Measurements from ENCODE around the gene NBL1. TPM values are rescaled to one million over a fixed set of nuclear protein-coding genes. Genes with fewer than 3 reads are reported as not detected.

Gene NBL1
- total and polyA plus RNA-seq, 2 of the 4 experiments (the other 2 are of a cell fraction), result 14.0 to 54.2 TPM

GRCh38 chr1:19654886-19655717 is 11.0 kb downstream of the NBL1 start (continued):
- TF ChIP-seq POLR2A (IDR thresholded peaks at IDR 0.05; ENCODE audit: low read depth, low read length), result no peak

DNA sequence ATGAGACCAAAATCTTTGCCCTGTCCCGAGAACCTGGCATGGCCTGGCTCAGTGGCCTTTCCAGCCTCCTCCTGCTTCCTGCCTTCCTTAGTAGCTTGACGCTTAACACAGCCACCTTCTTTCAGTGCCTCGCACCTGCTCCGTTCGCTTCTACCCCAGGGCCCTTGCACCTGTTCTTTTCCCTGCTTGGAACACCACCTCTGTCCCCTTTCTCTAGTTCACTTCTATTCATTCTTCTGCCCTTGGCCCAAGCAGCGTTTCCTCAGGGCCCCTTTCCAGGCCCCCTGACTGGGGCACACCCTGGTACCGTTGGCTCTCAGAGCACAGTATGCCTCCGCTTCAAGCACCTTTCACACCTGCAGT is 11.6 kb downstream of the NBL1 start:
- no peaks in the 10 kb centered on the region for H3K9me3 ChIP-seq (ENCODE audit: control insufficient read depth, insufficient read depth, low read length)
- H3K4me1 ChIP-seq (ENCODE audit: control insufficient read depth, insufficient read depth, low read length), result peaks cover 5% of the 10 kb centered on the region; the same call in 1 of the 2 replicates
- H4K8ac ChIP-seq (ENCODE audit: low read depth in 2 of 2, low read length in 2 of 2), result no peak overlapping the region
- no peak overlapping the region for H3K14ac ChIP-seq (replicated peaks; ENCODE audit: low read depth, low read length)
- H3K27me3 ChIP-seq (ENCODE audit: control insufficient read depth, insufficient read depth, low read length), result no peaks in the 10 kb centered on the region
- no peak overlapping the region for H3K4ac ChIP-seq (ENCODE audit: low read depth, low read length)
- H2AK9ac ChIP-seq (replicated peaks; ENCODE audit: low read depth, low read length, poor library complexity), result no peak overlapping the region
- H4K5ac ChIP-seq (ENCODE audit: low read depth, low read length), result no peak overlapping the region
- TF ChIP-seq POLR2A (IDR thresholded peaks at IDR 0.05; ENCODE audit: low read depth, low read length), result no peak
- TF ChIP-seq SMC3 (IDR thresholded peaks at IDR 0.05; ENCODE audit: low read depth, low read length), result no peak
- TF ChIP-seq NFE2L2 (IDR thresholded peaks at IDR 0.05; ENCODE audit: low read depth, low read length), result no peak
- no peak for TF ChIP-seq BHLHE40 (IDR thresholded peaks at IDR 0.05; ENCODE audit: low read depth, low read length)
- no peak for TF ChIP-seq FOS (IDR thresholded peaks at IDR 0.05; ENCODE audit: low read depth, low read length)
- TF ChIP-seq CHD1 (IDR thresholded peaks at IDR 0.05; ENCODE audit: low read depth, low read length), result no peak
- TF ChIP-seq RFX5 (IDR thresholded peaks at IDR 0.05; ENCODE audit: low read depth, low read length), result no peak
- TF ChIP-seq CEBPB (IDR thresholded peaks at IDR 0.05; ENCODE audit: low read depth, low read length), result no peak
- TF ChIP-seq, protein P1, sequence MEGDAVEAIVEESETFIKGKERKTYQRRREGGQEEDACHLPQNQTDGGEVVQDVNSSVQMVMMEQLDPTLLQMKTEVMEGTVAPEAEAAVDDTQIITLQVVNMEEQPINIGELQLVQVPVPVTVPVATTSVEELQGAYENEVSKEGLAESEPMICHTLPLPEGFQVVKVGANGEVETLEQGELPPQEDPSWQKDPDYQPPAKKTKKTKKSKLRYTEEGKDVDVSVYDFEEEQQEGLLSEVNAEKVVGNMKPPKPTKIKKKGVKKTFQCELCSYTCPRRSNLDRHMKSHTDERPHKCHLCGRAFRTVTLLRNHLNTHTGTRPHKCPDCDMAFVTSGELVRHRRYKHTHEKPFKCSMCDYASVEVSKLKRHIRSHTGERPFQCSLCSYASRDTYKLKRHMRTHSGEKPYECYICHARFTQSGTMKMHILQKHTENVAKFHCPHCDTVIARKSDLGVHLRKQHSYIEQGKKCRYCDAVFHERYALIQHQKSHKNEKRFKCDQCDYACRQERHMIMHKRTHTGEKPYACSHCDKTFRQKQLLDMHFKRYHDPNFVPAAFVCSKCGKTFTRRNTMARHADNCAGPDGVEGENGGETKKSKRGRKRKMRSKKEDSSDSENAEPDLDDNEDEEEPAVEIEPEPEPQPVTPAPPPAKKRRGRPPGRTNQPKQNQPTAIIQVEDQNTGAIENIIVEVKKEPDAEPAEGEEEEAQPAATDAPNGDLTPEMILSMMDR (conservative IDR thresholded peaks at IDR 0.05; ENCODE audit: low read depth, low read length), result no peak
- no peak for TF ChIP-seq RCOR1 (IDR thresholded peaks at IDR 0.05; ENCODE audit: insufficient replicate concordance, low read length)
- TF ChIP-seq, protein P2, sequence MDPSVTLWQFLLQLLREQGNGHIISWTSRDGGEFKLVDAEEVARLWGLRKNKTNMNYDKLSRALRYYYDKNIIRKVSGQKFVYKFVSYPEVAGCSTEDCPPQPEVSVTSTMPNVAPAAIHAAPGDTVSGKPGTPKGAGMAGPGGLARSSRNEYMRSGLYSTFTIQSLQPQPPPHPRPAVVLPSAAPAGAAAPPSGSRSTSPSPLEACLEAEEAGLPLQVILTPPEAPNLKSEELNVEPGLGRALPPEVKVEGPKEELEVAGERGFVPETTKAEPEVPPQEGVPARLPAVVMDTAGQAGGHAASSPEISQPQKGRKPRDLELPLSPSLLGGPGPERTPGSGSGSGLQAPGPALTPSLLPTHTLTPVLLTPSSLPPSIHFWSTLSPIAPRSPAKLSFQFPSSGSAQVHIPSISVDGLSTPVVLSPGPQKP (IDR thresholded peaks at IDR 0.05; ENCODE audit: borderline replicate concordance, low read depth, low read length), result no peak
- no peak overlapping the region for H3K27ac ChIP-seq (ENCODE audit: insufficient read depth, low read length)
- H2BK5ac ChIP-seq (ENCODE audit: low read depth, low read length, poor library complexity, severe bottlenecking), result no peak overlapping the region
- no peak overlapping the region for H2BK20ac ChIP-seq (ENCODE audit: low read depth, low read length)
- no peak overlapping the region for H3K9ac ChIP-seq (ENCODE audit: low read depth, low read length)
- peaks cover 23% of the 10 kb centered on the region; the same call in 1 of the 2 replicates for H3K36me3 ChIP-seq (ENCODE audit: control insufficient read depth, insufficient read depth, low read length)
- no peak overlapping the region for H3K4me2 ChIP-seq (ENCODE audit: low read depth, low read length)
- peaks cover 39% of the 10 kb centered on the region for H4K20me1 ChIP-seq (ENCODE audit: insufficient read depth, low read length)
- ChIA-PET POLR2A (ENCODE audit: unreplicated experiment) (no interaction called here), CTCF (no interaction called here)
- no peak for ATAC-seq (ENCODE audit: low read depth)
- BruUV-seq (replicated peaks), result no TSS peak
- H2AFZ ChIP-seq (replicated peaks; ENCODE audit: low read length, poor library complexity), result no peak overlapping the region
- H3K9me1 ChIP-seq (ENCODE audit: insufficient read depth, low read length), result peaks cover 6% of the 10 kb centered on the region
- no peak overlapping the region for H2BK120ac ChIP-seq (ENCODE audit: low read depth, low read length)
- H3K79me1 ChIP-seq (ENCODE audit: low read depth in 1 of 2, low read length in 2 of 2), result peaks cover 0 to 31% of the 10 kb centered on the region in 2 experiments; a peak in 2 of 4 replicates
- H4K91ac ChIP-seq (ENCODE audit: insufficient read depth, low read depth, low read length), result no peak overlapping the region
- dilution Hi-C loops (cut with HindIII; ENCODE audit: low sequenced_read_pairs, unreplicated experiment) (no loop called here), in situ Hi-C loops (cut with MboI; ENCODE audit: low sequenced_read_pairs) (no loop called here), intact Hi-C loops (cut with micrococcal nuclease) (no loop called here)
- H2BK15ac ChIP-seq (ENCODE audit: low read depth, low read length), result no peak overlapping the region
- H3K56ac ChIP-seq (ENCODE audit: extremely low read depth, insufficient read depth, low read length), result no peak overlapping the region
- no peak overlapping the region for H2AK5ac ChIP-seq (ENCODE audit: low read depth, low read length)
- no peak overlapping the region for H3K4me3 ChIP-seq (ENCODE audit: insufficient read depth, low read depth, low read length)
- DNase-seq, result no peak
- H3K18ac ChIP-seq (ENCODE audit: low read depth, low read length), result no peak overlapping the region
- 100% methylated on average over 2 of the region's 8 CpGs; no CpG with 5 or more reads in 1 of the 2 experiments for WGBS, 2 experiments (ENCODE audit: extremely low coverage in 2 of 2, insufficient read length in 1 of 2)
- no peak overlapping the region for H3K23ac ChIP-seq (ENCODE audit: low read depth, low read length)

All from IMR-90 (cell line).